GM19099 (cell line): ENCODE results near the gene AKR1C2.
"Not testable (repeated sequence)": the region's sequence is repeated elsewhere in the genome, so short reads cannot be mapped to it uniquely, and the experiment has no call there.

Experiments
- POLR2A ChIP-seq: IDR thresholded peaks from 3 replicates; pipeline ENCODE4 v1.6.1; 2011; ENCODE audit warnings: low read depth; ENCODE audit not compliant: insufficient read length; ENCODE audit errors: extremely low read depth

Gene AKR1C2

GRCh38 chr10:4981722-4982471 is 21.8 kb downstream of the AKR1C2 start:
- TF ChIP-seq POLR2A = no peak

DNA sequence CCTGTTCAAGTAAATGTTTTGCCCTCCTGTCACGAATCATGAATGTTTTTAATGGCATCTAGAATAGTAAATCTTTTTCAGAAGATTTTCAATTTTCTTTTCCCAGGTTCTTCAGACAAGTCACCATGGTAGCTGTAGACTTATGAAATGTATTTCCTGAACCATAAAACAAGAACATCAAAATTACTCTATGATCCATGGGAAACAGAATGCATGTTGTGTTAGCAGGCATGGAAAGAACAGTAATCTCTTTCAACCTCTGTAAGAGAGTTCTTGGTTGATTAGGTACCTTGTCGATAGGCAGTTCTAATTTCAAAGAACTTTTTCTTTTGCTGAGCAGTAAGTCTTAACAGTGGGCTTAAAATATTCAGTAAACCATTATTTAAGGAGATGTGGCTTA is 22.9 kb downstream of the AKR1C2 start:
- TF ChIP-seq POLR2A = no peak

GRCh38 chr10:4978870-4979269 is 24.8 kb downstream of the AKR1C2 start:
- no peak for TF ChIP-seq POLR2A

GRCh38 chr10:4977025-4977424 is 26.6 kb downstream of the AKR1C2 start:
- no peak for TF ChIP-seq POLR2A

DNA sequence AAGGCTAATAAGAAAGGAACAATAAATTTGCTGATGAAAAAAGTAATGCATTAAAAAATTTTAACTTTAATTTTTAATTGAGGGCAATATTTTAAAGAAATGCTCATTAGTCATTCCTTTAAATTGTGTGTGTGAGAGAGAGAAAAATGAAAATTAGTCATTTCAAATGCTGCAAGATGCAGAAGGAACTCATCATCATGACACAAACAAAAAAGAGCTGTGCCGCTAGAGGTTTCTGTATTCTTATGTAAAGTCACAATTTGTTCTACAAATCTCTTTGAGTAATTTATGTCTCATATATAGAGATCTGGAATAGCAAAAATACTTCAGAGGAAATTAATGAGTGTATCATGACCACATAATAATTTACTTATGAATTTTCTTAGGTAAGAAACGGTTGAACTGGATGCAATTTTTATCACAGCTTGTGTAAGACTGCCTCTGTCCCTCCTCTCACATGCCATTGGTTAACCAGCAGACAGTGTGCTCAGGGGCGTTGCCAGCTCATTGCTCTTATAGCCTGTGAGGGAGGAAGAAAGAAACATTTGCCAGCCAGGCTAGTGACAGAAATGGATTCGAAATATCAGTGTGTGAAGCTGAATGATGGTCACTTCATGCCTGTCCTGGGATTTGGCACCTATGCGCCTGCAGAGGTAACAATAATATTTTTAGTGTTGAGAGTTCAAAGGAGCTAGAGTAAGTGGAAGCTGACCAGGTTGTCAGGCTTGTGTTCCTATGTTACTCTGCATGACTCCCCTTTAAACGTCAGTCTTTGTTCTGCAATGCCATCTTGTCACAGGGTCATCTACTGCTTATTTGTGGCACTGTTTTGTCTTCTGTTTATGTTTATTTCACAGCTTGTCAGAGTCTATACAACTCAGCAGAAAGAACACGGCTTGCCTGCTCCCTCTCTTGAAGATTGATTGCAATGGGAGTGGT is 40.5 kb downstream of the AKR1C2 start, which contains the start of gene AKR1C1:
Gene AKR1C1 (plus strand): TSS at position 540 of the 939 bp plus-strand sequence. CDS start 30 bp downstream, at position 570.
- not testable (repeated sequence) for TF ChIP-seq POLR2A

- TF ChIP-seq POLR2A = no peak
These were observed 50.3 kb downstream of the AKR1C2 start for GRCh38 chr10:4953405-4953804.

- no peak for TF ChIP-seq POLR2A
These were observed 55.7 kb downstream of the AKR1C2 start for GRCh38 chr10:4947635-4948596.

DNA sequence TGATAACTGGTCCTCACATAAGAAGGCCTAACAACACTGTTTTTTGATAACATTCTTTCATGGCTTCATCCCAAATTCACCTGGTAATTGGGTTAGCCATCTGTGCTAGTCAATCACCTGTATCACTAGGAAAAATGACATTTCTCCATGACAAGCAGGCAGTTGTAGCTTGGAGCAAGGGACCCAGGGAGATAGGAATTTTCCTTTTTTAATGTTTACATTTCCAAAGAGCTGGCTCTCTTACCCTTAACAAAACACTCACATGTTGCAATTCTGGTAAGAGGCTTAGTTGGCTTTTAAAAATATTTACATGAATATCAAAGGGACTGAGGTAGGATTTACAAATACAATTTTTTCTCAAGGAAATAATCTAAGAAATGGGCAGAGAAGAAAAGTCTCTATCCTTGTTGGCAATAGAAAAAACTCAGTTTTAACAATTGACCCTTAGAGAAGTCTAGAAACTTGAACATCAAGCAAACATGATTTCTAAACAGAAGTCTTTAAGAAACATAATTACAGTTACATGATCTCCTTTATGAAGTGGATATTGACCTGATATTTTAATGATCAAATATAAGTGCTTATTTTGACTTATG is 56.5 kb downstream of the AKR1C2 start:
- TF ChIP-seq POLR2A = no peak

GRCh38 chr10:4945766-4946717 is 57.6 kb downstream of the AKR1C2 start:
- TF ChIP-seq POLR2A = no peak

DNA sequence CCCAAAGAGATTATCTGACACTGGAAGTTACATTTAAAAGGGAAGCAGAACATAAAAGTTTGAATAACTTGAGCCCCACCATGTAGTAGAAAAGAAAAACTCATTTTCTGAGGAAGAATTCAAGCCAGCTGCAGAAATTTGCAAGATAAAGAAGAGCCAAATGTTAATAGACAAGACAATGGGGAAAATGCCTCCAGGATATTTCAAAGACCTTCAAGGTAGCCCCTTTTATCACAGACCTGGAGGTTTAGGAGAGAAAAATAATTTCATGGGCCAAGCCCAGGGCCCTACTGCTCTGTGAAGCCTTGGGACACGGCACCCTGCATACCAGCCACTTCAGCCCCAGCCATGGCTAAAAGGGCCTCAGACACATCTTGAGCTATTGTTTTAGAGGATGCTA is 58.8 kb downstream of the AKR1C2 start:
- TF ChIP-seq POLR2A = no peak

DNA sequence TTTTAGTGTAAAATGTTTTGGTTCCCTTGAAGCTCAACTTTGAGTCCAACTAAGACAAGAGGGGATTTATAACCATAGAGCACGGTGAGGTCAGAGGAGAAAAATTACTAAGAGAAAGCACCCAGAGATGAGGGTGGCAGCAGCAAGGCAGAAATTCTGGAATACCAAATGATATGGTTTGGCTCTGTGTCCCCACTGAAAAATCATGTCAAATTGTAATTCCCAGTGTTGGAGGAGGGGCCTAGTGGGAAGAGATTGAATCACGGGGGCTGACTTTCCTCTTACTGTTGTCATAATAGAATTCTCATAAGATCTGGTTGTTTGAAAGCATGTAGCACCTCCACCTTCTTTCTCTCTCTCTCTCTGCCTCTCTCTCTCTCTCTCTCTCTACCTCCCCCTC is 59.8 kb downstream of the AKR1C2 start:
- no peak for TF ChIP-seq POLR2A

DNA sequence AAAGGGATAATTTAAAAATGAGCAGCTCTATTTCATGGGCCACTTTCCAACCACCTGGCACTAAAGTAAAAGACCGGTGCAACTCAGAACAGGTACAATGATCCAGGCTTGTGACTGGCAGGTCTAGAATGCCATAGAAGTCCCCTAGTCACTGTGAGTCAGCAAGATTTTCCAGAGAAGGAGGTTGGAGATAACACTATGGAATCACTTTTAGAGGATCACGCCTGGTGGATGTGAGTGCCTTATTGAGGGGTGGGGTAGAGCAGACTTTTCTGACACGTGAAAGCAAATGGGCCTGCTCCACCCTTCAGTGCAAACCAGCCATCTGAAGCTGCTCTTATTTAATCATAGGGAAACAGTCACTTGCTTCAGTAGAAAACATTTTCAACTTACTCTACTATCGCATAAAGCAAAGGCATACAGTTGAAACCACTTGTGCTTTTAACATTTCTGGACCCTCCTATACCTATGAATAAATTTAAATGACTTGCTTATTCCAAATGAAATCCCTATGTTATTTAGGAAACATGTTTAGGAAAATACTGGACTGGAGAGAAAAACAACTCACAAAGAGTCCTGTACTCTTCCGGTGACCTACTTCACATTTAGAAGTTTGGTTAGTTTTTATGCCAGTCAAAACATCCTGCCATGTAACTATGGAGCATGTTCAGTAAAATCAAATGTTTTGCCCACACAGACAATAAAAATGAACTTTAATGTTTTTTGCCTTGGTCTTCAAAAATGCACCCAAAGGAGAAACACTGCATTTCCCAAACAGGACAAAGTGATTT is 61.9 kb downstream of the AKR1C2 start:
- TF ChIP-seq POLR2A = no peak

- no peak for TF ChIP-seq POLR2A
These were observed 64.2 kb downstream of the AKR1C2 start for GRCh38 chr10:4939224-4940072.
